Effector memory CD8-positive, alpha-beta T cell (primary cell): ENCODE measurements around the gene FAM174A.

Experiments
- ATAC-seq: fragments of 150-1000 bp; cut with Tn5 transposase; replicated peaks from 2 replicates; pipeline ENCODE4 v1.10.0; 2021; ENCODE audit warnings: mild to moderate bottlenecking, moderate library complexity
- DNase-seq, 3 experiments: peaks; one replicate each; pipeline ENCODE4 v3.0.0; 2021
- H3K27ac Mint-ChIP-seq, 2 donors: one replicate each; pipeline ENCODE4 v1.8.0; 2022; ENCODE audit warnings: mild to moderate bottlenecking in 2 of 2, mixed read lengths in 2 of 2, moderate library complexity in 2 of 2
- H3K27me3 Mint-ChIP-seq, 2 donors: one replicate each; pipeline ENCODE4 v1.8.0; 2022; ENCODE audit warnings: mixed read lengths in 2 of 2
- H3K36me3 Mint-ChIP-seq: one replicate; pipeline ENCODE4 v1.8.0; 2022; ENCODE audit warnings: mild to moderate bottlenecking, moderate library complexity, mixed read lengths; ENCODE audit not compliant: insufficient read depth
- H3K4me1 Mint-ChIP-seq, 2 donors: one replicate each; pipeline ENCODE4 v1.8.0; 2022; ENCODE audit warnings: low read depth in 2 of 2, mixed read lengths in 2 of 2
- H3K4me3 Mint-ChIP-seq, 2 donors: one replicate each; pipeline ENCODE4 v1.8.0; 2022; ENCODE audit warnings: mild to moderate bottlenecking in 2 of 2, mixed read lengths in 2 of 2, moderate library complexity in 2 of 2
- H3K9me3 Mint-ChIP-seq, 2 donors: one replicate each; pipeline ENCODE4 v1.8.0; 2022; ENCODE audit warnings: mixed read lengths in 2 of 2

The FAM174A gene

GRCh38 chr5:100546001-100546400 is 10.8 kb downstream of the FAM174A start:
- Mint-ChIP-seq H3K4me1 (peaks cover 8 to 21% of the 10 kb centered on the region in 2 donors), H3K9me3 (no peaks in the 10 kb centered on the region), H3K36me3 (no peaks in the 10 kb centered on the region), H3K27me3 (no peaks in the 10 kb centered on the region), H3K4me3 (no peak overlapping the region), H3K27ac (no peak overlapping the region)
- ATAC-seq = no peak
- no peak for DNase-seq

GRCh38 chr5:100550531-100551051 is 15.4 kb downstream of the FAM174A start:
- ATAC-seq (peak; percentile 79), DNase-seq (no peak)
- H3K9me3 Mint-ChIP-seq = no peaks in the 10 kb centered on the region
- H3K27ac Mint-ChIP-seq = peak overlapping the region; percentile 33 to 60
- no peaks in the 10 kb centered on the region for H3K27me3 Mint-ChIP-seq
- no peak overlapping the region for H3K4me3 Mint-ChIP-seq
- H3K36me3 Mint-ChIP-seq = no peaks in the 10 kb centered on the region
- peaks cover 17 to 18% of the 10 kb centered on the region in 2 donors for H3K4me1 Mint-ChIP-seq

GRCh38 chr5:100551183-100551582 is 16.0 kb downstream of the FAM174A start:
- H3K4me3 Mint-ChIP-seq = no peak overlapping the region
- ATAC-seq (no peak), DNase-seq (no peak)
- peak overlapping the region; percentile 33 to 60 for H3K27ac Mint-ChIP-seq
- H3K36me3 Mint-ChIP-seq = no peaks in the 10 kb centered on the region
- H3K4me1 Mint-ChIP-seq = peaks cover 17 to 19% of the 10 kb centered on the region in 2 donors
- H3K27me3 Mint-ChIP-seq = no peaks in the 10 kb centered on the region
- no peaks in the 10 kb centered on the region for H3K9me3 Mint-ChIP-seq

- H3K36me3 Mint-ChIP-seq = no peaks in the 10 kb centered on the region
- no peak for ATAC-seq
- no peaks in the 10 kb centered on the region for H3K27me3 Mint-ChIP-seq
- H3K27ac Mint-ChIP-seq = no peak overlapping the region
- DNase-seq = no peak
- no peak overlapping the region for H3K4me3 Mint-ChIP-seq
- H3K4me1 Mint-ChIP-seq = peaks cover 22 to 23% of the 10 kb centered on the region in 2 donors
- no peaks in the 10 kb centered on the region for H3K9me3 Mint-ChIP-seq
Measured at GRCh38 chr5:100553209-100553608, 18.0 kb downstream of the FAM174A start.

GRCh38 chr5:100560860-100561259 is 25.7 kb downstream of the FAM174A start:
- Mint-ChIP-seq H3K27ac (no peak overlapping the region), H3K9me3 (peaks cover 0 to 1% of the 10 kb centered on the region in 2 donors), H3K4me3 (no peak overlapping the region), H3K36me3 (peaks cover 3% of the 10 kb centered on the region), H3K4me1 (peaks cover 8 to 19% of the 10 kb centered on the region in 2 donors), H3K27me3 (no peaks in the 10 kb centered on the region)
- DNase-seq = no peak
- ATAC-seq = no peak

DNA sequence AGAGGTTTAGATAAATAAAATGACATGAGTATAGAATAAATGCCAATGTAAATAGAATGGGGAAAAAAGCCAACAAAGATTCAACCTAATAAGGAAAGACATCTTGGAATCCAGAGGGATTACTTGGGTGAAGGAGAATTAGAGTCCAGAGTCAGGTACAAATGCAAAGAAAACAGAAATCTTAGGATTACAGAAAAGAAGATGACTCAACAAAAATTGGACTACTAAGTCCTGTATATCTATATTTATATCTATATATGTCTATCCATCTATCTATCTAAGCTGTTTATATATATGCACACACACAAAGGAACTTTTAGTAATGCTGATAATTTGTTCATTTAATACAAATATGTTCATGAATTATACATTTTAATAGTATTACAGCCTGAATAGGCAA is 27.6 kb downstream of the FAM174A start:
- Mint-ChIP-seq H3K9me3 (peaks cover 0 to 1% of the 10 kb centered on the region in 2 donors), H3K4me3 (no peak overlapping the region), H3K4me1 (peaks cover 15 to 30% of the 10 kb centered on the region in 2 donors), H3K36me3 (peaks cover 3% of the 10 kb centered on the region), H3K27me3 (no peaks in the 10 kb centered on the region), H3K27ac (no peak overlapping the region)
- ATAC-seq (no peak), DNase-seq (no peak)

- Mint-ChIP-seq H3K27ac (peak overlapping the region; percentile 6 to 69), H3K36me3 (peaks cover 3% of the 10 kb centered on the region), H3K27me3 (no peaks in the 10 kb centered on the region), H3K9me3 (no peaks in the 10 kb centered on the region), H3K4me1 (peaks cover 17 to 22% of the 10 kb centered on the region in 2 donors), H3K4me3 (peak overlapping the region; percentile 45 to 72)
- DNase-seq (no peak), ATAC-seq (peak; percentile 32)
Measured at GRCh38 chr5:100566382-100567141, 31.4 kb downstream of the FAM174A start.

- no peak overlapping the region for H3K4me3 Mint-ChIP-seq
- ATAC-seq = no peak
- H3K27ac Mint-ChIP-seq = no peak overlapping the region
- H3K27me3 Mint-ChIP-seq = no peaks in the 10 kb centered on the region
- H3K9me3 Mint-ChIP-seq = no peaks in the 10 kb centered on the region
- H3K36me3 Mint-ChIP-seq = no peaks in the 10 kb centered on the region
- no peak for DNase-seq
- peaks cover 0 to 2% of the 10 kb centered on the region in 2 donors for H3K4me1 Mint-ChIP-seq
Measured at GRCh38 chr5:100574716-100575115, 39.5 kb downstream of the FAM174A start.

- DNase-seq = no peak
Measured at GRCh38 chr5:100575815-100576214, 40.6 kb downstream of the FAM174A start.

DNA sequence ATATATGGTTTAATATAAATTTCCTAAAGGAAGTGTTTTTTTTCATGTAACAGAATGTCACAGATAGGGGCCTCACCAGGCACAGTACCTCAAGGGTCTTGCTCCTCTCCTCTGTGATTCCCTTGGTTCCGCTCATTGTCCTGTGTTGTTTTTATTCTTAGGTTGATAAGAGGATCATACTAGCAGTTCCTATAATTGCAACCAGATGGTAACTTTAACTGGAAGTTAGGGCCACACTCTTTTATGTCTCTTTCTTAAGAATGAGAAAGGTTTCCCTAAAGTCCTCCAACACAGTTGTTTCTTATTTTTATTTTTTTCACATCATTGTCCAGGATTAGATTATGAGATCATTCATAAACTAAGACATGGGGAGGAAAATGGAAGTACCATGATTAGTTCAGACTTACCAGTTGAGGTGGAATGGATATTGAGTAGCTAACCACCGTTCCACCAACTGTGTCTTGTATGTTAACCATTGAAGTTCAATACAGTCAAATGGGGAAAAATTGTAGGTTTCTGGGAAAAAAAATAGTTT is 41.1 kb downstream of the FAM174A start:
- DNase-seq (no peak), ATAC-seq (no peak)
- H3K27me3 Mint-ChIP-seq = no peaks in the 10 kb centered on the region
- H3K36me3 Mint-ChIP-seq = no peaks in the 10 kb centered on the region
- H3K4me3 Mint-ChIP-seq = no peak overlapping the region
- no peaks in the 10 kb centered on the region for H3K9me3 Mint-ChIP-seq
- H3K4me1 Mint-ChIP-seq = peaks cover 0 to 4% of the 10 kb centered on the region in 2 donors
- no peak overlapping the region for H3K27ac Mint-ChIP-seq

More at GRCh38 chr5:100575815-100576214, 40.6 kb downstream of the FAM174A start:
- Mint-ChIP-seq H3K27ac (no peak overlapping the region), H3K9me3 (no peaks in the 10 kb centered on the region), H3K27me3 (no peaks in the 10 kb centered on the region), H3K36me3 (no peaks in the 10 kb centered on the region), H3K4me3 (no peak overlapping the region), H3K4me1 (peaks cover 0 to 4% of the 10 kb centered on the region in 2 donors)
- no peak for ATAC-seq

- Mint-ChIP-seq H3K36me3 (peaks cover 3% of the 10 kb centered on the region), H3K4me1 (peaks cover 0 to 4% of the 10 kb centered on the region in 2 donors), H3K27ac (no peak overlapping the region), H3K9me3 (no peaks in the 10 kb centered on the region), H3K27me3 (no peaks in the 10 kb centered on the region), H3K4me3 (no peak overlapping the region)
- DNase-seq (no peak), ATAC-seq (no peak)
Measured at GRCh38 chr5:100577506-100577905, 42.3 kb downstream of the FAM174A start.

- H3K27ac Mint-ChIP-seq = no peak overlapping the region
- H3K4me1 Mint-ChIP-seq = peaks cover 4% of the 10 kb centered on the region in 2 donors
- no peaks in the 10 kb centered on the region for H3K9me3 Mint-ChIP-seq
- H3K36me3 Mint-ChIP-seq = peaks cover 10% of the 10 kb centered on the region
- no peak for DNase-seq
- ATAC-seq = no peak
- no peak overlapping the region for H3K4me3 Mint-ChIP-seq
- H3K27me3 Mint-ChIP-seq = no peaks in the 10 kb centered on the region
Measured at GRCh38 chr5:100584069-100584468, 48.9 kb downstream of the FAM174A start.

DNA sequence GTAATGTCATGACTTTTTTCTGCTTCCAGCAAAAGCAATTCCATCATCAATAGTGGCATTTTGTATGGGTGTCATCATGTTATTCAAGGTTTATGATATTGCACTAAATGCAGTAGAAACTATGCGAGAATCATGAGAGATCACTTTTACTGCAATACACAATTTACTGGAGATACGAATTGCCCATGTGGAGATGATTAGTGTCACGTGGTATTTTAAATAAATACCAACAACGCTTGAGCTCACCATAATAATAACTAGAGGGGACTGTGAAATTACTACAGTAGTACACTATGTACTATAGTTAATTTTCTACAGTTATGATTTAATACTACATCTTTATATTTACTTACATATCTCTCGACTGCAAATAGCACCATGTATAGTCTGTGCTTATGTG is 49.7 kb downstream of the FAM174A start:
- peaks cover 10% of the 10 kb centered on the region for H3K36me3 Mint-ChIP-seq
- H3K4me3 Mint-ChIP-seq = no peak overlapping the region

GRCh38 chr5:100590867-100591266 is 55.7 kb downstream of the FAM174A start:
- H3K4me3 Mint-ChIP-seq = no peak overlapping the region
- no peak overlapping the region for H3K27ac Mint-ChIP-seq
- H3K36me3 Mint-ChIP-seq = peaks cover 7% of the 10 kb centered on the region
- DNase-seq = no peak
- no peaks in the 10 kb centered on the region for H3K9me3 Mint-ChIP-seq
- ATAC-seq = no peak
- H3K27me3 Mint-ChIP-seq = no peaks in the 10 kb centered on the region
- H3K4me1 Mint-ChIP-seq = no peaks in the 10 kb centered on the region

More for the DNA sequence above, 49.7 kb downstream of the FAM174A start:
- no peak for ATAC-seq
- Mint-ChIP-seq H3K4me1 (peaks cover 4% of the 10 kb centered on the region in 2 donors), H3K9me3 (no peaks in the 10 kb centered on the region), H3K27me3 (no peaks in the 10 kb centered on the region), H3K27ac (no peak overlapping the region)
- DNase-seq = no peak
